HG03060 (cell line): ENCODE measurements around the gene LRRC43.

Source experiments
- ATAC-seq: cut with Tn5 transposase; IDR thresholded peaks from one replicate; pipeline ENCODE4 v1.9.1; 2021; ENCODE audit warnings: low read depth, moderate number of reproducible peaks; ENCODE audit not compliant: unreplicated experiment

LRRC43 gene

DNA sequence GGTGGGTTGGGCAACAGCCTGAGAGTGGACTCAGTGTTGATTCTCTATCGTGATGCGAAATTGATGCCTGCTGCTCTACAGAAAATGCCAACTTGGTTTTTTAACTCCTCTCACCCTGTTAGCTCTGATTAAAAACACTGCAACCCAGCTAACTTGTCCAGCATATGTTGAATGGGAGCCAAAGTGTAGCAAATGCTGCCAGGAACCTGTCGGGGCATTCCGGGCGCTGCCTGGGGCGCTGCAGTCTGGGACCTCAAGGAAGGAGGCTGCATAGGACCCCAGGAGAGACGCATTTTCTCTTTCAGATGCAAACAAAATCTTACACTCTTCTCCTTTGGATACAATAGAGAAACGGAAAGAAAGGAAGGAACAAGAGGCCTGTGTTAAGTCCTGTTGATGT lies 24.5 kb downstream of the LRRC43 start:
- ATAC-seq, result no peak

DNA sequence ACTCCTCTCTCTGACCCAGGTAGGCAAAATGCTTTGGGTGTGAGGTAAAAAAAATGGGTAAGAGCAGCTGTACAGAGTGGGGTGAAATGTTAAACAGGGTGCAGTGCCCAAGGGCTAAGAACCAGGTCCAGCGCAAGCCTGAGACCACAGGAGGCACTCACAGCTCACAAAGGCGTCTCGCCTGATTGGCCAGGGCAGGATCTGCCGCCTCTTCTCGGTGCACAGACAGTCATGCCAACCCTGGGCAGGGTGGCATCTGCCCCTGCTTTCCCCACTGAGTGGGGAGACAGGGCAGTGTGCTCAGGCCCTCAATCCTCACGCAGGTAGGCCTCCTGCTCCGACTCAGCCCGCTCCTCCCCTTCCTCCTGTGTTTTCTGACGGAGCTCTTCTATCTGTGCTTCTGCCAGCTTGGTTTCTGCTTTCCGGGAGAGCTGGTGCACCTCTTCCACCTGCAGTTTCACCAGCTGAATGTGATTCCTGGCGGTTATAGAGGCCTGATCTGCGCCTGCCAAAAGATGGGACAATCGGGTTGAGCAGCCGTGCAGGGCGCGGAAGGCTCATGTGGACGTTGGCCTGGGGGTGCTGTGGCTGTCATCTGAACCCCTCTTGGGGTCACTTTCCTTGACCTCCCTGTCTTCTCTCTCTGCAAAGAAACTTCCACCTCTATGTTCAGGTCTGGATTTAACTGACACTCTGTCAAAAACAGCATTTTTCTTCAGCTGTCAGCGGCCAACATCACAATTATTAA lies 25.3 kb downstream of the LRRC43 start:
- no peak for ATAC-seq

DNA sequence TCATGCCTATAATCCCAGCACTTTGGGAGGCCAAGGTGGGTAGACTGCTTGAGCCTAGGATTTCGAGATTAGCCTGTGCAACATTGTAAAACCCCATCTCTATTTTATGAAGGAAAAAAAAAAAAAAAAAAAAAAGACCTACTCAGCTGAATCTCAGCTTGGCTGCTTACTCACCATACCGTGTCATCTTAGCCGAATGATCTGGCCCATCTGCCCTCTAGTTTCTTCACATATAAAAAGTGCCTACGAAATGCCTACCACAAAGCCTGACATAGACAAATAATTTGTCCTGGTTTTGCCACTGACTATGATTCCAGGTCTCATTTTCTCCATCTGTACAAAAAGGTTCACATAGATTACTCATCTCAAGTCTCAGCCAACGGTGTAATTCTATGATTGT lies 32.8 kb downstream of the LRRC43 start:
- no peak for ATAC-seq

DNA sequence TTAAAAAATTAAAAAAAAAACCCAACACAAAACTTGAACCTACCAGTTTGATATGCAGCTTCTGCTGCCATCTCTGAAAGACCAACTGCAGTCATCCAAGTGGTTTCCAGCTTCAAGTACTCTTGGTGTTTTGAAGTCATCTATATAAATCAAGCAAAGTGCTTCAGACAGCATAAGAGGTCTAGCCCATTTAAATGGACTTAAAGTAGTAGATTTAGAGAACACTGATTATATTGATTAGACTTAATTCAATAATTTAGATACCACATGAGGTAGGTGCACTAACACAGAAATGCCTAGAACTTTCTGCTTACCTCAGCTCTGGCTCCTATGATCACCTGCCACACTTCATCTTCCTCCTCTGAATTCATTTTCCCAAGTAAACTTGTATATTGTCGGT lies 33.5 kb downstream of the LRRC43 start:
- ATAC-seq, result no peak

DNA sequence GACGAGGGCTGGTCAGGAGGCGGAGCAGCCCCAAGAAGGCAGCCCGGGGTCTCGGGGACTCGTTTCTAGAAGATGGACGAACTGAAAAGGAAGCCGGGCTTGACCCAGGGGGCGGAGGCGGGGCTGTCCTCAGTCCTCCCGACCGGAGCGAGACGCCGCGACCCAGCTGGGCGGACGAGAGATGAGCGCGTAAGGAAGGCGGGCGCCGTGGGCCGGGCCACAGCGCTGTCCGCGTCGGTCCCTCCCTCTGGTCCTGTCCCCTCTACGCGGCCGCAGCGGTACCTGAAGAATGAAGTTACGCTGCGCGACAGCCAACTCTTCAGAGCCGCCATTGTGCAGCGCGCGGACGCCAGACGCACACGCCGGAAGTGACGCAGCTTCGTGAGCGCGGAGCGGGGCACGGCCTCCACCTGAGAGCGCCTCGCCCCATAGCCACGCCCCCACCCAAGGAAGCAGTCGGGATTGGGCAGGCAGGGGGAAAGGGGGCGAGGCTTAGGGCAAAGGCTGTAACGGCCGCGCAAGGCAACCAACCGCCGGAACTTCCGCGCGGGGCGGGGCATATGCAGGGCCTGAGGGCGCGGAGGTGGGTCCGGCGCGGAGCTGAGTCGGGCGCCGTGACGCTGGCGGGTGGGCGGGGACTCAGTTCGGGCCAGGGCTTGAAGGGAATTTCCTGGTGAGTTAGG lies 42.9 kb downstream of the LRRC43 start, which contains the start of gene DIABLO:
DIABLO (minus strand) TSS at position 370 of the 683 bp plus-strand sequence; CDS start at position 332, 38 bp downstream.
- ATAC-seq, result peak; percentile 86

DNA sequence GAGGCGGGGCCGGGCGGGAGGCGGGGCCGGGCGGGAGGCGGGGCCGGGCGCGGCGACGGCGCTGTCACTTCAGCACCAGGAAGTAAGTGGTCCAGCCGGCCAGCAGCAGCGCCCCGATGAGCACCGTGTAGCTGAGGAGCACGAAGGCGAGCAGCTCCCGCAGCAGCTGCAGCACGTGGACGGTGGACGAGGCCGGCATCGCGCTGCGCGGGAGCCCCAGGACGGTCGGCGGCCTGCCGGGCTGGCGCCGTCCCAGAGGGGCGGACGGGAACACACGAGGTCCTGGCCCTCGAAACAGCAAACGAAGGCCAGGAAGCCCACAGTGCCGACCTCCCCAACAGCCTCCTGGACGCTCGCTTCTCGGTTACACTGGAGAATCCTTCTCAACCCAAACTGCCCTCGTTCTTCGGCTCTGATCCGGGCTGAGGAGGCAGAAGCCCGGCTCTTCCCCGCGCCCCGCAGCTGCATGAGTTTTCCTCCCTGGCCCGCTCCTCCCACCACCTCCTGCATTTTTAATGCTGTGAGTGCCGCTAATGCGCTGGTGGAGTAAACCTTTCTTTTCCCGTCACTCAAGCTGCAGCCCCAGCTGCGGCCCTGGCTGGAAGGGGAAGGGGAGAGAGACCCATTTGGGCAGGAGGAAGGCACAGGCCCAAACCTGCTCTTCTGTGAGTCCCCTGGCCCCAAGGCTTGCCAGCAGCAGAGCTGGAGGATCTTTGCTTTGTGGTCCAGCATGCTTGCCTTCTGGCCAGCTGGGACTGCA lies 43.6 kb downstream of the LRRC43 start:
- ATAC-seq, result no peak

DNA sequence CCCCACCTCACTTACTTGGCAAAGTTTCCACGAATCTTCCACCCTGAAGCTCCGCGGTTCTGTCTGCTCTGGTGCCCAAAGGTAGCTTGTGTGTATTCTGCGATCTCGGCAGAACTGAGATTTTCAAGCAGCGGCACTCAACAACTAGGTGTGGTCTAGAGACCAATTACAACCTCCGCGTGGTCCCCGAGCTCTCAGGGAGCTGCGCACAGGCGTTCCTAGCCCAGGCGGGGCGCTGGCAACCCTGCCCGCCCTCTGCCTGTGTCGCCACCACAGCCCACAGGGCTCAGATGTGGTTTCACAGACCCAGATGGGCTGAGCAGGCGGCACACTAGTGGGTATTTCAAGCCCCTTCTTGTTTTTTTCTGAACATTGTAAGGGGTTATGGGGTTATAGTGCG lies 44.4 kb downstream of the LRRC43 start:
- ATAC-seq, result no peak

DNA sequence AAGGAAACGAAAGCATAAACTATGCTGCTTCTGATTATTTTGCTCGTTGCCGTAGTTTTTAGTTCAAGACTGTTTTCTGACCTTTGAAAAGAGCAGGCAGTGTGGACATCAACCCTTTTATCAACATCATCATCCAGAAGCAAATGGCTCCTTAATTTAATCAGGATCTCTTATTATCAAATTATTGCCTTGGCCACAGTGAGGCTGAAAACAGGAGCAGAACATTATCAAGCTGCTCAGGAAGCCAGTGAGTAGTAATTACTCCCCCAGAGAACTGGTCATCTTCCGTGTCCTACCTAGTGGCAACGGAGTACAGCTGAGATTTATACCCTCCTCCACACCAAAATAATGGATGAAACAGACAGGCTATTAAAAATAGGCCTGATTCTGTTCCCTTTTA lies 45.2 kb downstream of the LRRC43 start:
- ATAC-seq, result no peak

DNA sequence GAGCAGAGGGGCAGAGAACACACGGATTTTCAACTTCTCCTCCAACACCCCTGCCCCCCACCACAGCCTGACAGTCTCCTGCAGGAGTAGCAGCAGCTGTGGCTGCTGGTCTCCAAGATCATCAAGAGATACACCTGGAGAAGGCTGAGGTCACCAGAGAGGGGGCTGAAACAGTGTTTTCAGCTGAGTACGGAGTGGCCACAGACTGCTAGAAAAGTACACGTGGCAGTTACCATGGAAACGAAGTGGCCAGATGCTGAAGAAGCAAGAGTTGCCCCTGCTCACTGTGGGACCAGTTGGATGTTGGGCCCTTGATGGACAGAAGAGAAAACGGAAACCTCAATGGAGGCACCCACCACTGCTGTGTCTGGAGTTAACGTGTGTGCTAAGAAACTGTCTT lies 47.9 kb downstream of the LRRC43 start:
- no peak for ATAC-seq

DNA sequence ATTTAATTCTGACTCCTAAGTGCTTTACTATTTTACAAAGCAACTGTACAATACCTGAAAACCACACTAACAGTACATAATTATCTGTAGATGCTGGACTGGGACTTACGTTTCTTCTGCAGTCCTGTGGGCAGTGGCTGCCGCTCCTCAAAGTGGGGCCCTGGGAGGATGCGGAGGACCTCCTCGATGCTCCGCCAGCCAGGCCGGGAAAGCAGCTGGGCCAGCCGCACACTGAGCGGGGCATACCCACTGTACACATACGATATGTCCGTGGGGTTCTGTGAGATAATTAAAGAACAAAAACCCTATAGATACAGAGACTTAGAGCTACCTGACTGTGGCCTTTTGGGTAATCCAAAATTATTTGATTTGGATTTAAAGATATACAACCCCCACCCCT lies 49.8 kb downstream of the LRRC43 start:
- no peak for ATAC-seq

DNA sequence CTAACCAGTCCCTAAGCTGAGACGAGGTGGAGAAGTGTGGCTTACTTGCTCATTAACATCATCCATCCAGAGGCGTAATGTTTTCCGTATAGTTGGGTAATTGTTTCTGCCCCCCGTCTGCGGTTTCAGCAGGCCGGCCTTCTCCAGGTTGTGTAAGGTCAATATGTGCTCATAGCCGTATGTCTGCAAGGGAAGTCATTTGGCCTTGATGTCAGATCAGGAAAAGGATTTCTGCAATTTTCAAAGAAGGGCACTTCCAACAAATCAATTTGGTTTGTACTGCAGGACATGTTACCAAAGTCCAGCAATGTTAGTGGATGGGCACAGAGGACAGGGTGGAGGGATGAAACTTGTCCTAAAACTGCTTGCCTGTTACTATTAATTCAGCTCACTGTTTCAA lies 52.8 kb downstream of the LRRC43 start:
- ATAC-seq, result no peak

DNA sequence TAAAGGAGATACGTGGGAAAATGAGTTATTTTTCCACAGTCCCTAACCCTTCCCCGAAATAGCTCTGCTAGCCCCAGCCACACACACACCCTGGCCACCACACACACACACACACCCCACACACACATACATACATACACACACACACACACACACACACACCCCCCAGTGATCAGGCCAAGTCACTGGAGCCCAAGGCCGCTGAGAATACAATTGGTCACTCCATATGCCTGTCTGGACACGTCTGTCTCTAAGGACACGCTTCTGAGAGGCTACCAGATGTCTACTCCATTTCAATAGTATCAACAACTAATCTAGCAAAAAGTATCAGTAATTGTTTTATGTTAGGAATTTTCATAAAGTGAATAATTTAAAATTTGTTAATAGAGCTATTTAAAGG lies 55.9 kb downstream of the LRRC43 start:
- no peak for ATAC-seq

DNA sequence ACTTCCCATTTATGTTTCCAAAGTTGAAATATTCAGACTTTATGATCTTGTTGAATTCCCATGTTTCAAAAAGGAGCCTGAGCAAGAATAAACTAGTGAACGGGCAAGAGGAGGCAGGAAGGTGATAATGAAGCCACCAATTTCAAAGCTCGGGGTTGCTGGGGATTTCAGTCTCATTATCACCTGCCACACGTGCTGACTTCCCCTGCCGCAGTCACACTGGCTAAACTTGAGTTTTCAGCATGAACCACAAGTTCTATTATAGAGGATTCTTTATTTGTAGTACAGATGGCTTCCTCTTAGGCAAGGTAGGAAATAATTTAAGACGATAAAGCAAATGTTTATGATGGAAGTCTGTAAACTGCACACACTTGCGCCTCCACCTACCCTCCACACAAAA lies 61.0 kb downstream of the LRRC43 start:
- ATAC-seq, result no peak

DNA sequence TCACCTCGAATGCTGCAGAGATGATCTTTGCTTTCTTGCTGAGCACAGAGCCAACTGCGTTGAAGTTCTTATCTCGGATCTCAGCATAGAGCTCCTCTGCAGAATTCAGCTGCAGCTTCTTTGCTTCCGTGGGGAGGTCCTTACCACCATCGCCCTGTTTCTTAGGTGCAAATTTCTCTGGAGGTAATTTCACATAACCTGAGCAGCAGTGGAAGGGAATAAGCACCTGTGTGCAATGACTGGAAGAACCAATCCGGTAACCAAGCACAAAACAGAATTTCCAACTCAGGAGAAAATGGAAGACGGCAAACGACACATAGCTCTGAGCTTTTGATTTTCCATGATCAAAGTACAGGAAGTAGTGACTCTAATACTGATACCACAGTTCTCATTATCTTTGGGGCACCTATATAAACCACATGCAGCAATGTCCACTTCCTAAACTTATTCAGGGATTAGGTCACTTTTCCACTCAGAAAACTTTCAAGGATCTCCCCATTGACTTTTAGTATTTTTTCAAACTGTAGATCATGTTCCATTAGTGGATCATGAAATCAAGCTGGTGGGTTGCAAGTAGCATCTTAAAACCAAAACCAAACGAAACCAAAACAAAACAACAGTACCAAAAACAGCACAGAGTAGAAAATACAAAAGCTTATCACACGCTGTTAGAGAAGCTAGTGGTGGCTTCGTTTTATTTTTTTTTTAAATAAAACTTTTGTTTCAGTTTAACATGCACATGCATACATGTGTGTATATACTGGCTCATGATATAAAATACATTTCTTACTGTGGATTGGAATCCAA lies 61.8 kb downstream of the LRRC43 start:
- ATAC-seq, result no peak

DNA sequence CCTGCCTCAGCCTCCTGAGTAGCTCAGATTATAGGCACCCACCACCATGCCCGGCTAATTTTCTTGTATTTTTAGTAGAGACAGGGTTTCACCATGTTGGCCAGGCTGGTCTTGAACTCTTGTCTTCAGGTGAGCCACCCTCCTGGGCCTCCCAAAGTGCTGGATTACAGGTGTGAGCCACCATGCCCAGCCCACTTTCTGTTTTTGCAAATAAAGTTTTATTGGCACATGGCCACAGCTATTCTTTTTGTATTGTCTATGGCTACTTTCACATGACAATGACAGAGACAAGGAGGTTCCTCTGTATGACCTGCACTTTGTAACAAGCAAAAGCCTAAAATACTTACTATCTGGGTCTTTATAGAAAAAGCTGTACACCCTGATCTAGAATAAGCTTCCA lies 62.6 kb downstream of the LRRC43 start:
- ATAC-seq, result no peak

DNA sequence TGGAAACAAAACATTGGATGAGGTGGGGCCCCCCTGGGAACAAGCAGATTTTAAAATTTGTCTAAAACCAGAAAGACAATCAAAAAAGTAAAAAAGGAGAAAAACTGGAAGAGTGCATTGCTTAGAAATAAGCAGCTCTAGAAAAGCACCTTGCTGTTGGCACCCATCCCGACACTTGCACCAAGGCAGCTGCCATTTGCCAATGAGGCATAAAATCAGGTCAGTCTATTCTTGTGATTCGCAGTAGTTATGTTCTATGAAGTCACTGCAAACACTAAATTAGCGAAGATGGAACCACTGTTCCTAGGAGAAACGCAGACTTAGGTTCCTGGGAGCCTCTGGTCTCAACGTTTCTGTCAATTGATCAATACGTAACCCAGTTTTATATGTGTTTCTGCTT lies 67.1 kb downstream of the LRRC43 start:
- ATAC-seq, result no peak

DNA sequence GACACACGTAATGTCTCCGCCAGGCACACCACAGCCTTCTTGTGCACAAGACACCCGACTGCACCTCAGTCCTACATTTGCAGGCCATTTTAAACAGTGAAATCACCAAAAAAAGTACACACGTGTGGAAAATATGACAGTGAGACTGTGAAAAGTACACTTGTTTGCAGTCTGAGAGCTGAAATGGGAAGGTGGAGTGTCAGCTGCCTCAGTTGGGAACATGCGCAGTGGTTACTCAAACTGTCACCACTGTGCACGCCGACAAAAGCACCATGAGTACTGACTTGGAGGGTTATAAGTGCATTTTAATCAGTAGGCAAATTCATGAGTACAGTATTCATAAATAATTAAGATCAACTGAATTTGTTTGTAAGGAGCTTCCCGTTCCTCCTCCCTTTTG lies 67.6 kb downstream of the LRRC43 start:
- no peak for ATAC-seq
